Body of pancreas (tissue), 4 donors: ENCODE results near the gene SLFN12L. TPM values are rescaled to one million over a fixed set of nuclear protein-coding genes. Genes with fewer than 3 reads are reported as not detected.
"Not testable (repeated sequence)": the region's sequence is repeated elsewhere in the genome, so short reads cannot be mapped to it uniquely, and the experiment has no call there.

Experiments
- ATAC-seq: fragments of 150-250 bp; one replicate; pipeline ENCODE4 v1.9.1; 2016
- DNase-seq, 4 donors: peaks; one replicate each; pipeline ENCODE4 v3.0.0-alpha.2; 2019
- H3K27ac ChIP-seq, 4 donors: fragments of 200-600 bp; sonication (generic); 1 replicate in 3 of 4; 2 replicates in 1 of 4; pipeline versions ENCODE4 v1.5.1 to v1.6.1; 2016 to 2019; ENCODE audit warnings: mild to moderate bottlenecking in 1 of 4, mixed read lengths in 1 of 4, moderate library complexity in 1 of 4
- H3K27me3 ChIP-seq, 2 donors: fragments of 200-600 bp; sonication (generic); one replicate each; pipeline ENCODE4 v1.6.0; 2016; ENCODE audit warnings: mild to moderate bottlenecking in 1 of 2
- H3K36me3 ChIP-seq, 2 donors: fragments of 200-600 bp; sonication (generic); replicated peaks in 1 of 2; 2 replicates each; pipeline ENCODE4 v1.5.1; 2016; ENCODE audit warnings: low read depth in 2 of 2; ENCODE audit not compliant: insufficient read depth in 1 of 2
- H3K4me1 ChIP-seq: fragments of 200-600 bp; sonication (generic); one replicate; pipeline ENCODE4 v1.6.0; 2016
- H3K4me3 ChIP-seq, 2 donors: fragments of 200-600 bp; sonication (generic); 1 replicate in 1 of 2; 2 replicates in 1 of 2; pipeline ENCODE4 v1.5.1; 2016 to 2019
- H3K9me3 ChIP-seq, 3 donors: fragments of 200-600 bp; sonication (generic); 1 replicate in 2 of 3; 2 replicates in 1 of 3; pipeline ENCODE4 v1.5.1; 2016
- POLR2A ChIP-seq, 3 donors: fragments of 450-650 bp; IDR thresholded peaks; one replicate each; pipeline ENCODE4 v1.6.1; 2016; ENCODE audit warnings: antibody characterized with exemption in 3 of 3, mild to moderate bottlenecking in 2 of 3
- WGBS, 2 donors: methylation state at CpG; one replicate each; pipeline ENCODE4 v1.1.5; 2017; 5-methylcytosine and 5-hydroxymethylcytosine counted together
- intact Hi-C: fragments of 100-400 bp; cut with DNase I; formaldehyde crosslinking; loops from one replicate; pipeline ENCODE4 v1.15.1; 2023
- total RNA-seq, 2 donors: library from RNA; depleted of rRNA; stranded (reverse); fragments of >200 nt; gene quantifications; one replicate each; pipeline ENCODE4 v1.1.0, GENCODE V29; 2016
- TF ChIP-seq, protein P1 (sequence below), 7 experiments: fragments of 450-650 bp in 4 of 7; fragments of 200-600 bp in 3 of 7; sonication (generic) in 3 of 7; IDR thresholded peaks; one replicate each; pipeline ENCODE4 v1.5.1; 2016 to 2019; ENCODE audit warnings: antibody characterized with exemption in 7 of 7

Gene SLFN12L
- total RNA-seq, 2 donors from 2014 or later = 0.78 to 1.6 TPM

DNA sequence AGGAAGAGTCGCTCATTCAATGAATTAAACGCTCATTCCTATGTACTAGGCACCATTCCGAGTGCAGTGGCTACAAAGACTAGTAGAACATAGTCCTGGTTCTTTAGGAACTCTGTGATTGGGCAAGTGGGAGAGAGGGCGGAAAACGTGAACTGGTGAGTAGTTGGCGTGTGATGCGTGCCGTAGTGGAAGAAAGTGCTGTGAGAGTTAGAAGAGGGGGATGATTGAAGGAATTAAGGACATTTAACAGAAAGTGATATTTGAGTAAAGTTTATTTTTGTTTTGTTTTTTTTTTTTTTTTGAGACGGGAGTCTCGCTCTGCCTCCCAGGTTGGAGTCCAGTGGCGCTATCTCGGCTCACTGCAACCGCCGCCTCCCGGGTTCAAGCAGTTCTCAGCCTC lies 31.1 kb upstream of the SLFN12L start:
- WGBS, 2 donors = 15 to 21% methylated on average over 15 of the region's 15 CpGs
- peaks cover 21% of the 10 kb centered on the region for H3K4me1 ChIP-seq
- DNase-seq (peak in 3 of 4 donors; percentile 20 to 25 (median 23)), ATAC-seq (no peak)
- no peaks in the 10 kb centered on the region for H3K36me3 ChIP-seq
- TF ChIP-seq, protein P1, sequence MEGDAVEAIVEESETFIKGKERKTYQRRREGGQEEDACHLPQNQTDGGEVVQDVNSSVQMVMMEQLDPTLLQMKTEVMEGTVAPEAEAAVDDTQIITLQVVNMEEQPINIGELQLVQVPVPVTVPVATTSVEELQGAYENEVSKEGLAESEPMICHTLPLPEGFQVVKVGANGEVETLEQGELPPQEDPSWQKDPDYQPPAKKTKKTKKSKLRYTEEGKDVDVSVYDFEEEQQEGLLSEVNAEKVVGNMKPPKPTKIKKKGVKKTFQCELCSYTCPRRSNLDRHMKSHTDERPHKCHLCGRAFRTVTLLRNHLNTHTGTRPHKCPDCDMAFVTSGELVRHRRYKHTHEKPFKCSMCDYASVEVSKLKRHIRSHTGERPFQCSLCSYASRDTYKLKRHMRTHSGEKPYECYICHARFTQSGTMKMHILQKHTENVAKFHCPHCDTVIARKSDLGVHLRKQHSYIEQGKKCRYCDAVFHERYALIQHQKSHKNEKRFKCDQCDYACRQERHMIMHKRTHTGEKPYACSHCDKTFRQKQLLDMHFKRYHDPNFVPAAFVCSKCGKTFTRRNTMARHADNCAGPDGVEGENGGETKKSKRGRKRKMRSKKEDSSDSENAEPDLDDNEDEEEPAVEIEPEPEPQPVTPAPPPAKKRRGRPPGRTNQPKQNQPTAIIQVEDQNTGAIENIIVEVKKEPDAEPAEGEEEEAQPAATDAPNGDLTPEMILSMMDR (IDR thresholded peaks at IDR 0.05) = no peak
- no peak for TF ChIP-seq POLR2A (IDR thresholded peaks at IDR 0.05)
- peak overlapping the region in 3 of 4 donors; percentile 56 to 82 (median 78) for H3K27ac ChIP-seq
- no peaks in the 10 kb centered on the region for H3K27me3 ChIP-seq
- intact Hi-C loops = no loop called here
- H3K9me3 ChIP-seq = no peaks in the 10 kb centered on the region
- peak overlapping the region in 1 of 2 donors; percentile 35 for H3K4me3 ChIP-seq

DNA sequence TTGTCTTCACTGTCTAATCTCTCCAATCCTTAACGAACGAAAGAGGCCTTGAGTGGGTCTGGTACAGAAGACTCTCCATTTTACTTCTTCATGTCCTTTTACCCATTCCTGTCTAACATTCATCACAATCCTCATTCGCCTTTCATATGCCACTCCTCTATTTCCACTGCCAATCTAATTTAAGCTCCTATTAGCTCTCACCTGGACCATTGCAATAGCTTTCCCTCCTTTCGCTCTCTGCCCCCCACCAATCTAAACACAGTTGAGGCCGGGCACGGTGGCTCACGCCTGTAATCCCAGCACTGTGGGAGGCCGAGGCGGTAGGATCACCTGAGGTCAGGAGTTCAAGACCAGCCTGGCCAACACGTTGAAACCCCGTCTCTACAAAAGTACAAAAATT lies 29.5 kb upstream of the SLFN12L start:
- Histone ChIP-seq H3K36me3 (no peaks in the 10 kb centered on the region), H3K9me3 (no peaks in the 10 kb centered on the region), H3K4me3 (no peak overlapping the region), H3K4me1 (peaks cover 21% of the 10 kb centered on the region), H3K27ac (no peak overlapping the region), H3K27me3 (no peaks in the 10 kb centered on the region)
- TF ChIP-seq, protein P1 (IDR thresholded peaks at IDR 0.05) = no peak
- no peak for TF ChIP-seq POLR2A (IDR thresholded peaks at IDR 0.05)
- no peak for ATAC-seq
- DNase-seq = peak in 1 of 4 donors; percentile 14
- intact Hi-C loops = no loop called here
- 64 to 66% methylated on average over 11 of the region's 11 CpGs for WGBS, 2 donors

DNA sequence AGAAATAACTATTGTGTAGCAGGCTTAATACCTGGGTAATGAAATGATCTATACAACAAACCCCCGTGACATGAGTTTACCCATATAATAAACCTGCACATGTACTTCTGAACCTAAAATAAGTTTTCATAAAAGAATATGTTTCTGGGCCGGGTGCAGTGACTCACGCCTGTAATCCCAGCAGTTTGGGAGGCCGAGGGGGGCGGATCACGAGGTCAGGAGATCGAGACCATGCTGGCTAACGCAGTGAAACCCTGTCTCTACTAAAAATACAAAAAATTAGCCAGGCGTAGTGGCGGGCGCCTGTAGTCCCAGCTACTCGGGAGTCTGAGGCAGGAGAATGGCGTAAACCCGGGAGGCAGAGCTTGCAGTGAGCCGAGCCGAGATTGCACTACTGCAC lies 25.7 kb upstream of the SLFN12L start:
- H3K36me3 ChIP-seq, H3K4me1 ChIP-seq, H3K9me3 ChIP-seq, ATAC-seq, H3K27me3 ChIP-seq, H3K27ac ChIP-seq, H3K4me3 ChIP-seq, DNase-seq, intact Hi-C loops: not testable (repeated sequence)
- 69 to 71% methylated on average over 16 of the region's 16 CpGs for WGBS, 2 donors

DNA sequence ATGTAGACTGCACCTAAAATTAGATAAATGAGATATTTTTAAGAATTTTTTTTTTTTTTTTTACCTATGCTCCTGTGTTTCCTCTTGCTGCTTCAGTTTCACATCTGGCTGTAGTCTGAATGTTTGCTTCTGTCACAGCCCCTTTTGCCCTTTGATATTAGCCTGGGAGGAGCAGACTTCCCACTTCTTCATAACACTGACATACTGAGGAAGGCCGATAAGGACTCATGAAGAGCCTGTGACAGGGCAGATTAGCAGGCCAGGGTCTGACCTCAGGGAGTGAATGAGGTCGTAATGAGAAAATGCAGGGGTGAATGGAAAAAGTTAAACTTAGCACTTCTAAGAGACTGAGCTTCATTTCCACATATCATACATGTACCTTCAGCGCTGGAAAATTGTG lies 23.2 kb upstream of the SLFN12L start, which contains the start of gene SLFN14:
Gene SLFN14, minus strand, starts transcription at position 117 of the 400 bp plus-strand sequence. CDS start 2,757 bp downstream, outside the sequence.
- ATAC-seq (no peak), DNase-seq (no peak)
- intact Hi-C loops = no loop called here
- WGBS, 2 donors = 56 to 62% methylated on average over 3 of the region's 3 CpGs
- Histone ChIP-seq H3K4me3 (no peak within 1 kb of the TSS), H3K36me3 (no peaks in the 10 kb centered on the region), H3K27me3 (no peaks in the 10 kb centered on the region), H3K4me1 (no peaks in the 10 kb centered on the region), H3K9me3 (no peaks in the 10 kb centered on the region), H3K27ac (no peak within 1 kb of the TSS)
- TF ChIP-seq, protein P1 (IDR thresholded peaks at IDR 0.05) = no peak
- no peak for TF ChIP-seq POLR2A (IDR thresholded peaks at IDR 0.05)

DNA sequence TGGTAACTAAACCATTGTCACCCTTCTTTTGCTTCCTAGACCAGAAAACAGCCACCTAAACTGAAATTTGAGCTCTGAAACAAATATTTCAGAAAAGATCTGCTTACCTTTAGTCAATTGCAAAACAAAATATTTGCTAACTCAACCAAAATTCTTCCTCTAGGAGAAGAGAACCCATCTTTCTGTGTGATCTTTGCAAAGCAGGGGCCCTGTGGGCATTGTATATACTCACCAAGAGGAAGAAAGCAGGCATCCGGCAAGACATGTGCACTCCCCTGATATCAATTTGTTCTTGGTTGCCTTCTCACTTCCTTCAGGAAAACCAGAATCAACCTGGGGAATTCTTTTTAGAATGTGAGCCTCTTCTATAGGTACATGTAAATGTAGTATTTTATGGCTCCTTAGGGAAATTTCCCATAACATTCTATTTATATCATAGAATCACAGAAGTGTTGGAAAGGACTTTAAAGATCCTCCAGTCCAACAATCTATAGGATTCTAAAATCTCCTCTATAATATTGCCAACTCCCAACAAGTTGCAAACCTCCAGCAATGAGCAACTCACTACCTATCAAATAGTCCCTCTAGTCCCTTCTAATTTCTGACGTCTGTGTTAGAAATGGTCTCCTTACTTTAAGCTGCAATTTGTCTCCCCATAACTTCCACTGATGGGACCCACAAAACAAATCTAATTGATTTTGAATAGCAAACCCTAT lies 22.2 kb upstream of the SLFN12L start:
- DNase-seq (no peak), ATAC-seq (no peak)
- no peaks in the 10 kb centered on the region for H3K27me3 ChIP-seq
- TF ChIP-seq, protein P1 (IDR thresholded peaks at IDR 0.05) = no peak
- TF ChIP-seq POLR2A (IDR thresholded peaks at IDR 0.05) = no peak
- H3K4me1 ChIP-seq = no peaks in the 10 kb centered on the region
- no peaks in the 10 kb centered on the region for H3K9me3 ChIP-seq
- H3K36me3 ChIP-seq = no peaks in the 10 kb centered on the region
- 45 to 53% methylated on average over 2 of the region's 2 CpGs for WGBS, 2 donors
- no peak overlapping the region for H3K4me3 ChIP-seq
- H3K27ac ChIP-seq = no peak overlapping the region
- intact Hi-C loops = no loop called here
